HepG2 (cell line): Measurements from ENCODE around the gene CSTF1. TPM values are rescaled to one million over a fixed set of nuclear protein-coding genes. Genes with fewer than 3 reads are reported as not detected.

Experiments used
- ATF2 ChIP-seq: sonication (generic); formaldehyde crosslinking; IDR thresholded peaks from 2 replicates; pipeline ENCODE4 v1.4.0; 2020; ENCODE audit warnings: missing genetic modification reagents
- ELF4 ChIP-seq: sonication (generic); formaldehyde crosslinking; IDR thresholded peaks from 2 replicates; pipeline ENCODE4 v1.5.0; 2020; ENCODE audit warnings: missing genetic modification reagents, mild to moderate bottlenecking, moderate library complexity, borderline replicate concordance
- FOXO4 ChIP-seq: sonication (generic); formaldehyde crosslinking; conservative IDR thresholded peaks from 2 replicates; pipeline ENCODE4 v1.8.1; 2023; ENCODE audit warnings: missing genetic modification reagents
- HNF1B ChIP-seq: sonication (generic); formaldehyde crosslinking; IDR thresholded peaks from 2 replicates; pipeline ENCODE4 v1.5.1; 2020; ENCODE audit warnings: mild to moderate bottlenecking, moderate library complexity, missing genetic modification reagents
- HNRNPLL ChIP-seq: fragments of 200-400 bp; formaldehyde crosslinking; IDR thresholded peaks from 2 replicates; pipeline ENCODE4 v1.6.1; 2017; ENCODE audit warnings: mild to moderate bottlenecking, low read depth, low read length; ENCODE audit not compliant: poor library complexity, severe bottlenecking
- IRX3 ChIP-seq: sonication (generic); formaldehyde crosslinking; IDR thresholded peaks from 2 replicates; pipeline ENCODE4 v1.8.1; 2023; ENCODE audit warnings: mild to moderate bottlenecking, low read depth, missing genetic modification reagents, borderline replicate concordance
- KLF6 ChIP-seq: IDR thresholded peaks from 2 replicates; pipeline ENCODE4 v1.8.0; 2016; ENCODE audit warnings: missing biosample characterization, missing genetic modification reagents
- POGK ChIP-seq: sonication (generic); formaldehyde crosslinking; conservative IDR thresholded peaks from 2 replicates; pipeline ENCODE4 v1.8.0; 2022; ENCODE audit warnings: mild to moderate bottlenecking, moderate library complexity, missing genetic modification reagents
- SATB2 ChIP-seq: sonication (generic); formaldehyde crosslinking; IDR thresholded peaks from 2 replicates; pipeline ENCODE4 v1.5.0; 2020; ENCODE audit warnings: missing genetic modification reagents
- TBX2 ChIP-seq: sonication (generic); formaldehyde crosslinking; IDR thresholded peaks from 2 replicates; pipeline ENCODE4 v1.5.0; 2020; ENCODE audit warnings: missing genetic modification reagents, mild to moderate bottlenecking, borderline replicate concordance
- THAP11 ChIP-seq: IDR thresholded peaks from 2 replicates; pipeline ENCODE4 v1.6.1; 2016; ENCODE audit warnings: missing biosample characterization, missing genetic modification reagents
- ZKSCAN1 ChIP-seq: fragments of 150-350 bp; IDR thresholded peaks from 2 replicates; pipeline ENCODE4 v1.6.1; 2014; ENCODE audit warnings: low read length
- ZNF30 ChIP-seq: sonication (generic); formaldehyde crosslinking; IDR thresholded peaks from 2 replicates; pipeline ENCODE4 v1.5.0; 2020; ENCODE audit warnings: mild to moderate bottlenecking, missing genetic modification reagents
- ZNF430 ChIP-seq: sonication (generic); formaldehyde crosslinking; IDR thresholded peaks from 2 replicates; pipeline ENCODE4 v1.9.0; 2021; ENCODE audit warnings: mild to moderate bottlenecking, missing genetic modification reagents
- ZNF44 ChIP-seq: sonication (generic); formaldehyde crosslinking; IDR thresholded peaks from 2 replicates; pipeline ENCODE4 v1.5.1; 2020; ENCODE audit warnings: mild to moderate bottlenecking, missing genetic modification reagents
- ZNF451 ChIP-seq: sonication (generic); formaldehyde crosslinking; IDR thresholded peaks from 2 replicates; pipeline ENCODE4 v1.5.0; 2020; ENCODE audit warnings: mild to moderate bottlenecking, missing genetic modification reagents
- ZNF607 ChIP-seq: sonication (generic); formaldehyde crosslinking; IDR thresholded peaks from 2 replicates; pipeline ENCODE4 v1.5.1; 2020; ENCODE audit warnings: missing genetic modification reagents, mild to moderate bottlenecking, borderline replicate concordance
- ZNF777 ChIP-seq: sonication (generic); formaldehyde crosslinking; IDR thresholded peaks from 2 replicates; pipeline ENCODE4 v1.4.0; 2020; ENCODE audit warnings: missing genetic modification reagents
- ZNF792 ChIP-seq: IDR thresholded peaks from 2 replicates; pipeline ENCODE4 v1.6.1; 2016
- ZXDC ChIP-seq: sonication (generic); formaldehyde crosslinking; IDR thresholded peaks from 2 replicates; pipeline ENCODE4 v1.5.0; 2020; ENCODE audit warnings: mild to moderate bottlenecking, missing genetic modification reagents
- polyA plus RNA-seq, 8 experiments: library from polyadenylated mRNA; depleted of rRNA in 3 of 8; stranded (reverse) in 7 of 8; unstranded in 1 of 8; fragments of >200 nt; fragmentation: Illumina TruSeq in 4 of 8; extraction: Trizol in 4 of 8; gene quantifications; 2 replicates each; pipeline versions ENCODE4 v1.2.1 to v1.2.3, GENCODE V29; 2011 to 2016; ENCODE audit warnings: low read depth in 4 of 8, missing spikeins in 1 of 8, mixed read lengths in 1 of 8; ENCODE audit not compliant: insufficient read depth in 1 of 8
- total RNA-seq, 5 experiments: library from RNA; depleted of rRNA; stranded (reverse); fragments of >200 nt; fragmentation: Illumina TruSeq; extraction: Trizol; gene quantifications; 2 replicates each; pipeline ENCODE4 v1.2.3, GENCODE V29; 2016; ENCODE audit warnings: low read depth in 1 of 5

Gene CSTF1
- total and polyA plus RNA-seq, 2 of the 13 experiments (the other 11 are each of a cell fraction or from before 2014, with no cell fraction given): 70.9 to 100 TPM

GRCh38 chr20:56392132-56392880 is at the start of gene CSTF1, which contains the start of gene AURKA (continued):
- TF ChIP-seq FOXO4 (0 out of 2 replicates have a peak, but pooled peaks have one; percentile 92), ZNF607 (CRISPR knock-in tag) (peak; percentile 97), HNRNPLL (peak; percentile 99), ZKSCAN1 (peak; percentile 66), SATB2 (0 out of 2 replicates have a peak, but pooled peaks have one; percentile 91), TBX2 (CRISPR knock-in tag) (peak; percentile 96; the same call in 1 of the 2 replicates), ZNF30 (CRISPR knock-in tag) (peak; percentile 48; the same call in 1 of the 2 replicates), POGK (CRISPR knock-in tag) (peak; percentile 100), ZNF430 (CRISPR knock-in tag) (peak; percentile 99), IRX3 (CRISPR knock-in tag) (peak; percentile 84; the same call in 1 of the 2 replicates), ZNF451 (CRISPR knock-in tag) (peak; percentile 98), ATF2 (CRISPR knock-in tag) (peak; percentile 99), ELF4 (CRISPR knock-in tag) (peak; percentile 100), KLF6 (CRISPR knock-in tag) (peak; percentile 98), ZNF777 (CRISPR knock-in tag) (peak; percentile 81), ZXDC (CRISPR knock-in tag) (peak; percentile 29; the same call in 1 of the 2 replicates), HNF1B (CRISPR knock-in tag) (peak; percentile 97), THAP11 (CRISPR knock-in tag) (peak; percentile 97), ZNF44 (CRISPR knock-in tag) (peak; percentile 95), ZNF792 (CRISPR knock-in tag) (peak; percentile 98)
